ENCODE results near the gene DNMT1. TPM values are rescaled to one million over a fixed set of nuclear protein-coding genes. Genes with fewer than 3 reads are reported as not detected.

DNMT1 gene
- total RNA-seq, 1 donor = 53.0 TPM

- Histone ChIP-seq H3K4me1 (ENCODE audit: insufficient read depth, low read length) (peaks cover 13% of the 10 kb centered on the region), H3K4me3 (ENCODE audit: low read length) (peak within 1 kb of the TSS; percentile 95), H3K27me3 (ENCODE audit: insufficient read depth, low read length) (no peaks in the 10 kb centered on the region), H3K9me3 (ENCODE audit: low read depth, low read length) (no peaks in the 10 kb centered on the region)
Measured at GRCh38 chr19:10085641-10086590, 108.8 kb downstream of the DNMT1 start, which contains the start of gene SHFL. TSS of gene SHFL (plus strand) at chr19:10086317. CDS start at chr19:10086428, 111 bp downstream.

GRCh38 chr19:10084803-10085202 lies 110.0 kb downstream of the DNMT1 start:
- H3K4me3 ChIP-seq (ENCODE audit: low read length) = no peak overlapping the region
- H3K9me3 ChIP-seq (ENCODE audit: low read depth, low read length) = no peaks in the 10 kb centered on the region
- peaks cover 13% of the 10 kb centered on the region for H3K4me1 ChIP-seq (ENCODE audit: insufficient read depth, low read length)
- no peaks in the 10 kb centered on the region for H3K27me3 ChIP-seq (ENCODE audit: insufficient read depth, low read length)

GRCh38 chr19:10083911-10084310 lies 110.8 kb downstream of the DNMT1 start:
- Histone ChIP-seq H3K27me3 (ENCODE audit: insufficient read depth, low read length) (no peaks in the 10 kb centered on the region), H3K4me1 (ENCODE audit: insufficient read depth, low read length) (peaks cover 13% of the 10 kb centered on the region), H3K4me3 (ENCODE audit: low read length) (no peak overlapping the region), H3K9me3 (ENCODE audit: low read depth, low read length) (no peaks in the 10 kb centered on the region)

Other genes with a start within 250 kb of the DNMT1 start
- gene COL5A3, start 184.4 kb downstream of the DNMT1 start, total RNA-seq = 1.0 TPM
- gene RDH8, start 181.5 kb downstream of the DNMT1 start, total RNA-seq = 0.10 TPM
- 28.0 TPM for gene SHFL, start 108.6 kb downstream of the DNMT1 start, total RNA-seq
- gene ANGPTL6, start 92.3 kb downstream of the DNMT1 start, total RNA-seq = 0.63 TPM
- 31.6 TPM for gene PPAN, start 88.6 kb downstream of the DNMT1 start, total RNA-seq
- 8.3 TPM for gene P2RY11, start 83.3 kb downstream of the DNMT1 start, total RNA-seq
- gene EIF3G, start 75.1 kb downstream of the DNMT1 start, total RNA-seq = 286 TPM
- 5.6 TPM for gene S1PR2, start 36.4 kb upstream of the DNMT1 start, total RNA-seq
- gene MRPL4, start 57.3 kb upstream of the DNMT1 start, total RNA-seq = 14.9 TPM
- gene ICAM1, start 76.2 kb upstream of the DNMT1 start, total RNA-seq = 170 TPM
- gene ICAM4, start 92.0 kb upstream of the DNMT1 start, total RNA-seq = 7.9 TPM
- 0.42 TPM for gene ICAM5, start 95.0 kb upstream of the DNMT1 start, total RNA-seq
- gene ZGLP1, start 114.9 kb upstream of the DNMT1 start, total RNA-seq = 1.6 TPM
- gene FDX2, start 121.1 kb upstream of the DNMT1 start, total RNA-seq = 1.5 TPM
- gene RAVER1, start 138.6 kb upstream of the DNMT1 start, total RNA-seq = 9.6 TPM
- 151 TPM for gene ICAM3, start 144.7 kb upstream of the DNMT1 start, total RNA-seq
- gene TYK2, start 185.6 kb upstream of the DNMT1 start, total RNA-seq = 93.2 TPM
- gene CDC37, start 208.6 kb upstream of the DNMT1 start, total RNA-seq = 114 TPM
- gene PDE4A, start 225.6 kb upstream of the DNMT1 start, total RNA-seq = 7.2 TPM

All from mononuclear cell (primary cell).